GM12801 (cell line): ENCODE measurements around the gene ASB5.

Experiments used
- TF ChIP-seq, protein P1 (sequence below): IDR thresholded peaks from one replicate; pipeline ENCODE4 v1.5.1; 2011; ENCODE audit warnings: control low read depth; ENCODE audit not compliant: insufficient read length; ENCODE audit errors: extremely low read depth

Gene ASB5, protein sequence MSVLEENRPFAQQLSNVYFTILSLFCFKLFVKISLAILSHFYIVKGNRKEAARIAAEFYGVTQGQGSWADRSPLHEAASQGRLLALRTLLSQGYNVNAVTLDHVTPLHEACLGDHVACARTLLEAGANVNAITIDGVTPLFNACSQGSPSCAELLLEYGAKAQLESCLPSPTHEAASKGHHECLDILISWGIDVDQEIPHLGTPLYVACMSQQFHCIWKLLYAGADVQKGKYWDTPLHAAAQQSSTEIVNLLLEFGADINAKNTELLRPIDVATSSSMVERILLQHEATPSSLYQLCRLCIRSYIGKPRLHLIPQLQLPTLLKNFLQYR

DNA sequence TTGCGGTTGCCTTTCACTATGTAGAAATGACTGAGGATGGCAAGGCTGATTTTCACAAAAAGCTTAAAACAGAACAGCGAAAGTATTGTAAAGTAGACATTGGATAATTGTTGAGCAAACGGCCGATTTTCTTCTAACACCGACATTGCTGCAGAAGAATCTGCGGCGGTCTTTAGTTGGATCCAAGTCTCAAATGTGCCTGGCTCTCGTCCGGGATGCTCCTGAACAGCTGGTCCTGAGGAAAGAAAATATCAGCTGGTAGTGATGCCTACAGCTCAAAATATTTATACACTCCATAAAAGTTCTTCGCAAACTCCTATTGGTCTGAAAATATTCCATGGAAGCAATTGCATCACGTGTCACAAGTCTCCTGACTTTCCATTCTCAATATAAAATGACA lies at the start of gene ASB5:
ASB5 (minus strand) TSS at position 260 of the 400 bp plus-strand sequence; CDS start at position 146, 114 bp downstream.
- TF ChIP-seq, protein P1, sequence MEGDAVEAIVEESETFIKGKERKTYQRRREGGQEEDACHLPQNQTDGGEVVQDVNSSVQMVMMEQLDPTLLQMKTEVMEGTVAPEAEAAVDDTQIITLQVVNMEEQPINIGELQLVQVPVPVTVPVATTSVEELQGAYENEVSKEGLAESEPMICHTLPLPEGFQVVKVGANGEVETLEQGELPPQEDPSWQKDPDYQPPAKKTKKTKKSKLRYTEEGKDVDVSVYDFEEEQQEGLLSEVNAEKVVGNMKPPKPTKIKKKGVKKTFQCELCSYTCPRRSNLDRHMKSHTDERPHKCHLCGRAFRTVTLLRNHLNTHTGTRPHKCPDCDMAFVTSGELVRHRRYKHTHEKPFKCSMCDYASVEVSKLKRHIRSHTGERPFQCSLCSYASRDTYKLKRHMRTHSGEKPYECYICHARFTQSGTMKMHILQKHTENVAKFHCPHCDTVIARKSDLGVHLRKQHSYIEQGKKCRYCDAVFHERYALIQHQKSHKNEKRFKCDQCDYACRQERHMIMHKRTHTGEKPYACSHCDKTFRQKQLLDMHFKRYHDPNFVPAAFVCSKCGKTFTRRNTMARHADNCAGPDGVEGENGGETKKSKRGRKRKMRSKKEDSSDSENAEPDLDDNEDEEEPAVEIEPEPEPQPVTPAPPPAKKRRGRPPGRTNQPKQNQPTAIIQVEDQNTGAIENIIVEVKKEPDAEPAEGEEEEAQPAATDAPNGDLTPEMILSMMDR = no peak

DNA sequence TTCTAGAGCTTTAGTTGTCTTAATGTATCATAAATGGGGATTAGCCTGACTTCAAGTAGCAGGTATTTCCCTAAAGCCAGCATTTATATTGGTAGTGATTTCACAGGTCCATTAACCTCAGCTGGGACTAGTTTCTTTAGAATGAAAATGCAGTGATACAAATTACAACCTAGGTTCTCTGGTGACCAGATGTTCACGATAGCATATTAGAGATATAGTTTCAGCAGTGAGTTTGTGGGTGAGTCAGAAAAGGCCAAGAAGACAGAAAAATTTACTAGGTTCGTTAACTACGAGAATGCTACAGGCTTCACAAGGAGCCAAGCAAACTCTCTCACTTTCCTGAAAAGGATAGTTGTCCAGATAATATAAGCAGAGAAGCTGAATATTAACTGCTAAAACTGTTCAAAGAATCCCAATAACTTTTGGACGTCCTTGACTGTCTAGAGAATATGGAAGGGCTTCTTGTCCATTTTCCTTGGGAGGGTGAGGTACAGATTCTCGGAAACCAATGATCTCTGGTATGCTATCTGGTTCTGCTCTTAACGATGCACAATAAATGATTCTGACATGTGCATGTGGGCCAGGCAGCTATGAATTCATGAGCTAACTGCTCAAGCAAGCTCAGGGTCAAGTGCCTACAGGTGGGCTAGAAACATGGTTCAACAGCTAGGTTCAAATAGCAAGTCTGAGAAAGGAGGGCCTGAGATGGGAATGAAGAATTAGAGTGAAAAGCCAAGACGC lies 44.7 kb upstream of the ASB5 start:
- TF ChIP-seq, protein P1 = no peak

DNA sequence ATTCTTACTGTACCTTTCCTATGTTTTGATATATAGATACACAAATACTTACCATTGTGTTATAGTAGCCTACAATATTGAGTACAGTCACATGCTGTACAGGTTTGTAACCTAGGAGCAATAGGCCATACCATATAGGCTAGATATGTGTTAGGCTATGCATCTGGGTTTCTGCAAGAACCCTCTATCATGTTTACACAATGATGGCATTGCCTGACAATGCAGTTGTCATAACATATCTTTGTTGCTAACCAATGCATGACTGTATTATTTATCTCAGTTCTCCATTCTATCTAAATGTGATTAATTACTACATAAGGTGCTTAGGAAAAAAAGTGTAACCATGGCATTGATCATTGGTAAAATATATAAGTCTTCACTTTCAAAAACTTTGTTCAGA lies 40.8 kb upstream of the ASB5 start:
- TF ChIP-seq, protein P1 = no peak

DNA sequence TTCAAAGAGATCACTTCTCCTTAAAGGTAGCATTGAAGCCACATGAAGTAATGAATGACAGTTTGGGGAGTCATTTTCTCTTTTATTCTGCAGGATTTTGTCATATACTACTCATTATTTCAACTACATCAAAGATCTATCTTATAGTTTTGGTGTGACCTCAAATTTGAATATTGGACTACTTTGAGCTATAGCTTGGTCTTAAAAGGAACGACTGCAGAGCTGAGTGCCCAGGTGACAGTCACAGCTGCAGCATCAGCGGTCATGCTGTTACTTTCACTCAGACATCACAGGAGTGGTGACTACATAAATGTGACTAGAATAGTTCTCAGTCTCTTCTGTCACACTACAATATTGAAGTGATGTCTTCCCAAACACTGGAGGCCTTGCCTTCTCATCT lies 40.0 kb upstream of the ASB5 start:
- TF ChIP-seq, protein P1 = no peak

DNA sequence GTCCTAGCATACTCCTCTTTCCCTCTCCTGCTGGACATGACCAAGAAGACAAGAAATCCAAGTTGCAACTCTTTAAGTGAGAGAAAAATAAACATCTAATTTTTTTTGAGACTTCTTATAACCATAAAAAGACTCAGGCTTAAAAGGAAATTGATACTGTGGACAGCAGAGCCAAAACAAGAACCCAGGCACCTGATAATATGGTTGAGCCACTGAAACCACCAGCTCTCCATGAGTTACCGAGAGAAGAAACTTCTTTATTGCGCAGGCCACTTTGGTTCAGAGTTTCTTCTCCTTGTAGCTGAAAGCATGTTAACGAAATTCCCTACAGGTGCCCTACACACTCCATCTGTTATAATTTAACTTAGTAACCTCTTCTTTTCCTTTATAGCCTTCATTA lies 39.4 kb upstream of the ASB5 start:
- TF ChIP-seq, protein P1 = no peak

DNA sequence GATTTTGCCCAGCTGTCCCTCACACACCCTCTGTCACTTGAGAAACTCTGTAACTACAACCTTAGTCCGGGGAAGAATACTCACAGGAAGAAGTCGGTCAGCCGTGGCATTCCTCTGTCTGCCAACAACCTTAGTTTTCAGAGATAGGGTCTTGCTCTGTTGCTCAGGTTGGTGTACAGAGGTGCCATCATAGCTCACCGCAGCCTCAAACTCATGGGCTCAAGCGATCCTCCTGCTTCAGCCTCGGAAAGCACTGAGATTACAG lies 38.6 kb upstream of the ASB5 start:
- TF ChIP-seq, protein P1 = no peak

DNA sequence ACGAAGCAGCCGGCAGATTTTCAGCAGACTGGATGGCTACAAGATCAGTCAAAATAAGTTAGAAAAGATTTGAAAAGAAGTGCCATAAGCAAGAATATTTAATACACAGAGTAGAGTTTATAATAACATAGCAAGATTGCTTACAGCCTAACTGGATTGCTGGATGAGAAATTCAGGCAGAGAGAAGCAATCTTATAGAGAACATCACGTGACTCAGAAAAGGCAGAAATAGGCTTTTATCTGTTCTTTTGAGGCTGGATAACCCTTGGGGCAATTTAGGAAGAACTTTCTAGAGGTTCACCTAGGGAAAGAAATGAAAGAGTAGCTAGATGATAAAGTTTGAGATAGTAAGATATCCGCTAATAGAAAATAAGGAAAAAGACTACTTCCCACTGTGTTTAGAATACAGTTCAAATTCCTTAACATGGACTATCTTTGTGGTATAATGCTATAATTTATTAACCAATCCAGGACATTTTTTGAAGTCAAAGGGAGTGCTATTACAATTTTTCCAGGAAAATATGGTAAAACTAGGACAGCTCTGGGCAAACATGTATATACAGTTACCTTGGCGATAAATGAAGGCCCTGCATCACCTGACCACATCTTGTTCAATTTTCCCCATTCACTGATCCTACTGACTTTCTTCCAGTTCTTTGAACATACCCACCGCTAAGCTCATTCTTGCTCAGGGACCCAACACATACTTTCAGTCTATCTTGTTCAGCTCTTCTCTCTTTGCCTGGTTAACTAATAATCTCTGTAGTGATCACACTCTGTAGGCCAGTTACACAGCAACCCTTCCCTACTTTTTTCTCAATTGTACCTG lies 38.0 kb upstream of the ASB5 start:
- TF ChIP-seq, protein P1 = no peak
